OCI-LY1 (cell line): Measurements from ENCODE around the gene NOM1.

Experiments
- H2AFZ ChIP-seq: fragments of 200-600 bp; sonication (generic), shearing (Covaris generic); 2 replicates; pipeline ENCODE4 v1.6.0; 2014; ENCODE audit warnings: antibody characterized with exemption, mild to moderate bottlenecking, low read length
- H3F3A ChIP-seq: fragments of 200-600 bp; sonication (generic), shearing (Covaris generic); 2 replicates; pipeline ENCODE4 v1.6.0; 2014; ENCODE audit warnings: mild to moderate bottlenecking, antibody characterized with exemption, low read length, moderate library complexity; ENCODE audit not compliant: insufficient read depth
- H3K27ac ChIP-seq: fragments of 200-600 bp; sonication (generic); 2 replicates; pipeline ENCODE4 v1.5.1; 2014; ENCODE audit warnings: low read length, mixed run types, mild to moderate bottlenecking, low read depth; ENCODE audit not compliant: poor library complexity, severe bottlenecking
- H3K27me3 ChIP-seq: fragments of 200-600 bp; sonication (generic); 2 replicates; pipeline ENCODE4 v1.6.0; 2014; ENCODE audit warnings: antibody characterized with exemption, mild to moderate bottlenecking, low read length, moderate library complexity; ENCODE audit not compliant: insufficient read depth
- H3K36me3 ChIP-seq: fragments of 200-600 bp; sonication (generic); 2 replicates; pipeline ENCODE4 v1.6.1; 2014; ENCODE audit warnings: mild to moderate bottlenecking, antibody characterized with exemption, low read length, moderate library complexity, mixed read lengths; ENCODE audit not compliant: insufficient read depth
- H3K4me1 ChIP-seq: fragments of 200-600 bp; sonication (generic); 2 replicates; pipeline ENCODE4 v1.5.1; 2014; ENCODE audit warnings: mild to moderate bottlenecking, low read length, moderate library complexity; ENCODE audit not compliant: insufficient read depth, severe bottlenecking
- H3K4me2 ChIP-seq: fragments of 200-600 bp; sonication (generic), shearing (Covaris generic); 2 replicates; pipeline ENCODE4 v1.6.1; 2014; ENCODE audit warnings: low read length
- H3K4me3 ChIP-seq: fragments of 200-600 bp; sonication (generic); 2 replicates; pipeline ENCODE4 v1.5.1; 2014; ENCODE audit warnings: low read length, low read depth, mild to moderate bottlenecking, mixed read lengths; ENCODE audit not compliant: poor library complexity, severe bottlenecking
- H3K79me2 ChIP-seq: fragments of 200-600 bp; shearing (Covaris generic); 2 replicates; pipeline ENCODE4 v1.6.1; 2016; ENCODE audit warnings: mixed run types, low read length, mixed read lengths; ENCODE audit not compliant: insufficient read depth
- H3K9ac ChIP-seq: fragments of 200-600 bp; sonication (generic), shearing (Covaris generic); 2 replicates; pipeline ENCODE4 v1.6.1; 2014; ENCODE audit warnings: mild to moderate bottlenecking, low read length, mixed read lengths
- H3K9me2 ChIP-seq: fragments of 200-600 bp; sonication (generic), shearing (Covaris generic); 2 replicates; pipeline ENCODE4 v1.6.1; 2014; ENCODE audit warnings: low read depth, mild to moderate bottlenecking, low read length, mixed read lengths
- H3K9me3 ChIP-seq: fragments of 200-600 bp; shearing (Covaris generic); 2 replicates; pipeline ENCODE4 v1.6.1; 2014; ENCODE audit warnings: low read length, mixed read lengths
- H4K20me1 ChIP-seq: fragments of 200-600 bp; sonication (generic), shearing (Covaris generic); 2 replicates; pipeline ENCODE4 v1.6.0; 2016; ENCODE audit warnings: mild to moderate bottlenecking, low read length; ENCODE audit not compliant: insufficient read depth
- EZH2 ChIP-seq: fragments of 200-600 bp; sonication (generic), shearing (Covaris generic); IDR thresholded peaks from 2 replicates; pipeline ENCODE4 v1.8.0; 2017; ENCODE audit warnings: borderline replicate concordance, mixed run types, mild to moderate bottlenecking, antibody characterized with exemption, low read length, moderate library complexity, mixed read lengths
- TF ChIP-seq, protein P1 (sequence below): fragments of 200-600 bp; sonication (generic), shearing (Covaris generic); IDR thresholded peaks from 2 replicates; pipeline ENCODE4 v1.5.1; 2017; ENCODE audit warnings: mild to moderate bottlenecking, antibody characterized with exemption, low read length, moderate library complexity, mixed read lengths

NOM1 gene

DNA sequence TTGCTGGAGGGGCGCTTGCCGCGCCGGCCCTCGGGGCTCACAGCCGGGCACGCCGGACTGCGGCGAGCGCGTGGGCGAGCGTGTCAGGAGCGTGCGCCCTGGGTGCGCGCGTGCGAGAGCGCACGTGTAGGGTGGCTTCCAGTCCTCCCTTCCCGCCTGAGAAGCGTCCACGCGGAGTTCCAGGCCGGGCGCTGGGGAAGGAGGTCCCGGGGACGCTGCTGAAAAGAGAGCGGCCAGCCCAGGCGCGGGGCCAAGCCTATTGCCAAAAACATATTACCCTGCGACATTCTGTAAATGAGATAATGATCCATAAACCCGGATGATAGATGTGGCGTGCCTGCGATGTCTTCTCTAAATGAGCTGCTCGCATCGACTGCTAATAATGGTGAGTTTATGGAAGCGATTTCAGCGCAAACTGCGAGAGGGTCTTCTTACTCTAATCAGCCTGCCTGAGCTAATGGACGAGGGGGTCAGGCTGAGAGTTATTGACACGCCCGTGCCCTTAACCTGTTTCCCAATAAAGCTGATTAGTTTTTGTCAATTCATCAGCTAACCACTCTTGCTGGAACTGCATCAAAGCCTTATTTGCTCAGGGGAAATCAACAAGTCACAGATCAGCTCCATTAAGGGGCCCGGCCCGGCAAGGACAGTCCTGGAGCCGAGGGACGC, 69.0 kb downstream of the NOM1 start:
- Histone ChIP-seq H3F3A (no peaks in the 10 kb centered on the region), H2AFZ (no peak overlapping the region), H3K9me3 (no peaks in the 10 kb centered on the region), H3K9me2 (no peaks in the 10 kb centered on the region), H3K4me2 (no peak overlapping the region), H4K20me1 (no peaks in the 10 kb centered on the region), H3K27ac (no peak overlapping the region), H3K36me3 (no peaks in the 10 kb centered on the region), H3K4me3 (no peak overlapping the region), H3K79me2 (no peaks in the 10 kb centered on the region), H3K4me1 (no peaks in the 10 kb centered on the region), H3K27me3 (0 out of 2 replicates have a peak, but pooled peaks cover 24% of the 10 kb centered on the region), H3K9ac (no peak overlapping the region)
- TF ChIP-seq, protein P1, sequence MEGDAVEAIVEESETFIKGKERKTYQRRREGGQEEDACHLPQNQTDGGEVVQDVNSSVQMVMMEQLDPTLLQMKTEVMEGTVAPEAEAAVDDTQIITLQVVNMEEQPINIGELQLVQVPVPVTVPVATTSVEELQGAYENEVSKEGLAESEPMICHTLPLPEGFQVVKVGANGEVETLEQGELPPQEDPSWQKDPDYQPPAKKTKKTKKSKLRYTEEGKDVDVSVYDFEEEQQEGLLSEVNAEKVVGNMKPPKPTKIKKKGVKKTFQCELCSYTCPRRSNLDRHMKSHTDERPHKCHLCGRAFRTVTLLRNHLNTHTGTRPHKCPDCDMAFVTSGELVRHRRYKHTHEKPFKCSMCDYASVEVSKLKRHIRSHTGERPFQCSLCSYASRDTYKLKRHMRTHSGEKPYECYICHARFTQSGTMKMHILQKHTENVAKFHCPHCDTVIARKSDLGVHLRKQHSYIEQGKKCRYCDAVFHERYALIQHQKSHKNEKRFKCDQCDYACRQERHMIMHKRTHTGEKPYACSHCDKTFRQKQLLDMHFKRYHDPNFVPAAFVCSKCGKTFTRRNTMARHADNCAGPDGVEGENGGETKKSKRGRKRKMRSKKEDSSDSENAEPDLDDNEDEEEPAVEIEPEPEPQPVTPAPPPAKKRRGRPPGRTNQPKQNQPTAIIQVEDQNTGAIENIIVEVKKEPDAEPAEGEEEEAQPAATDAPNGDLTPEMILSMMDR: no peak
- no peak for TF ChIP-seq EZH2

DNA sequence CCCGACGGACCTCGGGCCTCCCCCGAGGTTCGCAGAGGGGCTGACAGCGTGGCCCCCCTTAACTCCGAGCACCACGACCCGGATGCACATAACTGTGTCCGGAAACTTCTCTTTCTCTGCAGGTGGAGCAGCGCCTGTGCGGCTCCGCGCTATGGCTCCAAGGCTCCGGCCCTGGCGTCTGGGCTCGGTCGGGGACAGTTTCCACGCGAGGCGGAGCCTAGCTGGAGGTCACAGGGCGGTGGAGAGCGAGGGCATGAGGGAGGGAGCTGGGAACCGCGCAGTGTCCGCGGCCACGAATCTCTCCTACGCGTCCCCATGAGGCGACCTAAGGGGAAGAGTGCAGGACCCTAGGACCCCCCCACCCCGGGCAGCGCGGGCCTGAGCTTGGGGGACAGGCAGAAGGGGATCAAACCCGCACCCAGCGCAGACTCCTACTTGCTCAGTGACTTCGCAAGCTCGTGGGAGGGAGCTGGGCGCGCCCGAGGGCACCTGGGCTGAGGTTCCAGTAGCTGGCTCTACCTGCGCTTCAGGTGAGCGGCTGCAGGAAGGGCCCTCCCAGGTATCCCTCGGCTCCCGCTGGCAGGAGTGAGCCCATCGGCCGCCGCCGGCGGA, 69.6 kb downstream of the NOM1 start:
- H3K27me3 ChIP-seq: 0 out of 2 replicates have a peak, but pooled peaks cover 22% of the 10 kb centered on the region

DNA sequence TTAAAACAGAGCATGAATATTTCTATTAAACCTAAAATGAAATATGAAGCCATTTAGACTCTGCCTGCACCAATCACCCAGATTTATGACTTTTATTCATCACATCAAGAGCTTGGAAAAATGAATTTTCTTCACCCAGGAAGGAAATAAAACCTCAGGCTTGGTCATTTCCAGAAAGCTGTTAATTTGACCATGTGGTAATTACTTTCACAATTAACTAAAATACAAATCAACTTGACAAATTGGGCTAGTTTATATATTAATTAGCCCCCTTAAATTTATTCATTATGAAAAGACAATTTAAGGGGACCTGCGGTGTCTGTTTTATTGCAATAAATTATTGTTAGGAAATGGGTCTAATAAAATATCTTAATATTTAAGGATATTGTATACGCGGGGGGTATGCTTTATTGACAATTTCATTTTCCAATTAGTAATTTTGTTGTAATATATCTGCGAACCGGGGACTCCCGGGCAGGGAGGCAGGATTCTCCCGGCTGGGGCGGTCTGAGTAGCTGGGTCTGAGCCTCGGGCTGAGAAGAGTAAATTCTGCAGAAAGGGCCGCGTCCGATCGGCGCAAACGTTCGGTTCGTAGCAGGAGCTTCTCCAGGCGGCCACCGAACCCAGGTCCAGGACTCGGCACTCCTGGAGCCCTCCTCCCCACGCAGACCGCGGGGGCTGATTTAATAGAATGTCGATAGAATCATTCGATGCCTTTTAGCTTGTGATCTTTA, 70.4 kb downstream of the NOM1 start:
- Histone ChIP-seq H3K9me3 (no peaks in the 10 kb centered on the region), H3K27ac (no peak overlapping the region), H4K20me1 (no peaks in the 10 kb centered on the region), H3K4me2 (no peak overlapping the region), H3K9me2 (no peaks in the 10 kb centered on the region), H2AFZ (no peak overlapping the region), H3F3A (no peaks in the 10 kb centered on the region), H3K9ac (no peak overlapping the region), H3K27me3 (0 out of 2 replicates have a peak, but pooled peaks cover 19% of the 10 kb centered on the region), H3K79me2 (no peaks in the 10 kb centered on the region), H3K4me1 (no peaks in the 10 kb centered on the region), H3K4me3 (no peak overlapping the region), H3K36me3 (no peaks in the 10 kb centered on the region)
- TF ChIP-seq, protein P1: no peak
- no peak for TF ChIP-seq EZH2

More for the DNA sequence above, 69.6 kb downstream of the NOM1 start:
- Histone ChIP-seq H3K4me2 (no peak overlapping the region), H3F3A (no peaks in the 10 kb centered on the region), H3K36me3 (no peaks in the 10 kb centered on the region), H3K79me2 (no peaks in the 10 kb centered on the region), H3K27ac (no peak overlapping the region), H3K9me3 (no peaks in the 10 kb centered on the region), H3K9me2 (no peaks in the 10 kb centered on the region), H3K9ac (no peak overlapping the region), H3K4me1 (no peaks in the 10 kb centered on the region), H2AFZ (no peak overlapping the region), H3K4me3 (no peak overlapping the region), H4K20me1 (no peaks in the 10 kb centered on the region)
- TF ChIP-seq, protein P1: no peak
- TF ChIP-seq EZH2: no peak
